IPS-NIHi11 (cell line): Measurements from ENCODE around the gene TNFAIP2.

ENCODE experiments used
- DNase-seq: peaks from one replicate; pipeline ENCODE4 v3.0.0; 2012; ENCODE audit warnings: mixed read lengths, low spot score

The TNFAIP2 gene

DNA sequence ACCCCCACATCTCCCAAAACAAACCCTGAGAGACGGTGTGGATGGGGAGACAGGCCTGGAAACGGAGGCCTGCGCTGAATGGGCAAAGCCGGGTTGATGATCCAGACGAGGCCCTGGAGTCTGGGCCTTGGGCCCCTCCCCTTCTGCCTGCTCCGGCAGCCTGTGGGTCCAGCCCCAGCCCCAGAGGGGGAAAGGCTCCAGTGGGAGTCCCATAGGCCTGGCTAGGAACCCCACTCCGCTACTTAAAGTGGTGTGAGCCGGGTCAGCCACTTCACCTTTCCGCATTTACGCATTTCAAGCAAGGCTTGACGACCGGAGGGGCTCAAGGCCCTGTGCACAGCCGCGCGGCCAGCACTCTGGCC lies 695 bp upstream of the TNFAIP2 start:
- DNase-seq, result no peak

DNA sequence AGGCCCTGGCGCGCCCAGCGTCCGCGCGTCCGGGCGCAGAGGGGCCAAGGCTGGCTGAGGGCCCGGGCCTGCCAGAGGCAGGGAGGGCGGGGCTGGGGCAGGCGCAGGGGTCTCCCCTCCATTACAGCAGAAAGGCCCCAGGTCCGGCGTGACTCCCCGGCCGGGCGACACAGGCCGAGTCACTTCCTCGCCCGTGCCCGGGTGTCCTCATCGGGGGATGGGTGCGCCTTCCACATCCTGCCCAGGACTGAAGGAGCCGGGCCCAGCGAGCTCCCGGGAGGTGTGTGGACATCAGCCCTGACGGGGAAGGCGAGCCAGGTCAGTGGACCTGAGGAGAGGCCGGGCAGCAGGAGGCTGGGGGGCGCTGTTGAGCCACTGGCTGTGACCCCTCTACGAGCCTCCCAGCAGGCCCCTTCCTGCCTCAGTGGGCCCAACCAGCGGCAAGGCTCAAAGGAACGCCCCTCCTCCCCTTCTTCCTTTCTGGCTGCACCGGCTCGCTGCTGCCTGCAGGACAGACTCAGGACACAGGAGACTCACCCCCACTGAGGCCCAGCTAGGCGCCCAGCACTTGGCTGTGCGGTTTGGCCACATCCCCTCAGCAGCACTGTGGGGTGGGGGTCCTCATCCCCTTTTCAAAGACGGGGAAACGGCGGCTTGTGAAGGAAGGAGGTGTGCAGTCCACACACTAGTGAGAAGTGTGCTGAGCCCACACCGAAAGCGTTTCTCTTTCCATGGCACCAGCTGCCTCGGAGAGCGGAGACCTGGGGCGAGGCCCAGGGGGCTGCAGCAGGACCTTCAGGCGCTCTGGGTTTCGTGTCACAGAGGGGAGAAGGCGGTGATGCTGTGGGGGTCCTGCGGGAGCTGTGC lies 606 bp downstream of the TNFAIP2 start:
- peak; percentile 69 for DNase-seq

DNA sequence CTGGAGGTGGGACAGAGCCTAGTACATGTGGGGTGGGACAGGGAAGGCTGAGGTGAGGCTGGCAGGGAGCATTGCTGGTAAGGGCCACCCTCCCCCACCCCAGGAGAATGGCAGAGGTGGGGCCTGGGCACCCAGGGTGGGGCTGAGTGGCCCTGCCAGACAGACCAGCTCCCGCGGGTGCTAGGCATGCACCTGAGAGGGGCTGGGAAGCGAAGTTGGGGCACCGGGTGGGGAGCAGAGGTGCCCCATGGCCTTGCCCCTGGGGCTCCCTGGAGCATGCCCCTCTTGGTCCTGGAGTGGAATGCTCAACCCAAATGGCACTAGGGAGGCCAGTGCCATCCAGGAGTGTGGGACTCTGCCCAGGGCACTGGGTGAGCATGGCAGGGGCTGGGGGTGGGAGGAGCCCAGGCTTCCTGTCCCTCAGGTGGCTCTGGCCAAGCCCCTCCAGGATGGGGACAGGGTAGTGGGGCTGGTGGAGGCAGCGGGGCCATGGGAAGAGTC lies 1.3 kb downstream of the TNFAIP2 start:
- DNase-seq, result no peak

DNA sequence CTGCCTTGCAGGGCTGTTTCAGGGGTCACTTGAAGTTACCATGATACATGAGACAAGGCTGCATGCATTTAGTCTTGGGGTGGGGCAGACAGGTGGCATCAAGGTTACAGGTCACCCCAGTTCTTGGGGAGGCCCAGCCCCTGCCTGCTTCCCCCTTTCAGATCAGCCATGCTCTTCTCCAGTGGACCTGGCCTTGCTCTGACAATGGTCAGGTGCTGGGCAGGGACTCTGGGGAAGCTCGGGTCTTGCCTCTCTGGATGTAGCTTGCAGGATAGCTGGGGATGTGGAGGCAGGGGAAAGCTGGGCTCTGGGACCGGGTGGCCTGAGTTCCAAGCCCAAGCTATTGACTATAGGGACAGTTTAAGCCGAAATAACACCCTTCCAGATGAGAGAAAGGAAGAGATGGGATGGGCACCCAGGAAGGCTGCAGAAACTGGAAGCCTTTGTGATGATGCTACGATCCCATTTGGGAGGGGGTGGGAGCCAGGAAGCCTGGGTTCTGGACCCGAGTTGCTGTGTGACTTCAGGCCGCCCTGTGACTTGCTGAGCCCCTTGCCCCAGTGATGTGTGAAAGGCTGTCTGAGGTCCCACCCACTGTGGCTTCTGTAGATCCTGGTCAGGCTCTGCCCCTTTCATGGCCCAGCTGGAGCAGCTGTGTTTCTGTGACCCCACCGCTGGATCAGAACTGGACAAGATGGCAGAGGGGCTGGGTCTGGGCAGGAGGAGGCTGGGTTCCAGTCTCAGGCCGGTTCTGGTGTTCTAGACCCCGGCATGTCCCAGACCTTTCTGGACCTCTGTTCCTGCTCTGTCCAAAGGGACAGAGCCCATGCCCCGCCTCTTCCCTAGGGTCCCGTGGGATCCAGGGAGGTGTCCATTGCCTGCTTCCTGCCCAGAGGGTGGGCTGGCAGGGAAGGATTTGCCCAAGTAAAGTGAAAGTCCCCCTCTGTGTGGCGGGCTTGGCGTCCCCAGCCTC lies 2.1 kb downstream of the TNFAIP2 start:
- no peak for DNase-seq

DNA sequence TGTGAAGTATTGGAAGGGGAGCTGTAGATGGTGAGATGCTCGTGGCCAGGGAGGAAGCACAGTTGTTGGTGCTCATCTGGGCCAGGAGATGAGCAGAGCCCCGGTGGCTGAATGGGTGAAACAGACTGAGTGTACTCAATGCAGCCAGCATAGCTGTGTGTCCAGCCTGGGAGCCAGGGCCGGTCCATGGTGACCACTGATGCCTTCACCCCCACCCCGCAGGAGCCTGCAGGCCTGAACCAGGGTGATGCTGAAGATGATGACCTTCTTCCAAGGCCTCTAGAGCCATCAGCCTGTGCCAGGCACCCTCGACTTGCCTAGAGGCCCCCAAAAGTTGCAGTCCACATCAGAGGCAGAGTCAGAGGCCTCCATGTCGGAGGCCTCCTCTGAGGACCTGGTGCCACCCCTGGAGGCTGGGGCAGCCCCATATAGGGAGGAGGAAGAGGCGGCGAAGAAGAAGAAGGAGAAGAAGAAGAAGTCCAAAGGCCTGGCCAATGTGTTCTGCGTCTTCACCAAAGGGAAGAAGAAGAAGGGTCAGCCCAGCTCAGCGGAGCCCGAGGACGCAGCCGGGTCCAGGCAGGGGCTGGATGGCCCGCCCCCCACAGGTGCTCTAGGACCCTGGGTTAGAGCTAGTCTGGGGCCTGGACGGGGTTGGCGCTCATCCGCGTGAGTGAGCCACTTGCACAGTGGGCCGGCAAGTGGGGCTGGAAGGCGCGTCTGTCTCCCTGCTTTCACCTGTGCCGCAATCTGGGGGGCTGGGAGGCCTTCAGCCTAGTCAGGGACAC lies 3.0 kb downstream of the TNFAIP2 start:
- DNase-seq, result no peak

DNA sequence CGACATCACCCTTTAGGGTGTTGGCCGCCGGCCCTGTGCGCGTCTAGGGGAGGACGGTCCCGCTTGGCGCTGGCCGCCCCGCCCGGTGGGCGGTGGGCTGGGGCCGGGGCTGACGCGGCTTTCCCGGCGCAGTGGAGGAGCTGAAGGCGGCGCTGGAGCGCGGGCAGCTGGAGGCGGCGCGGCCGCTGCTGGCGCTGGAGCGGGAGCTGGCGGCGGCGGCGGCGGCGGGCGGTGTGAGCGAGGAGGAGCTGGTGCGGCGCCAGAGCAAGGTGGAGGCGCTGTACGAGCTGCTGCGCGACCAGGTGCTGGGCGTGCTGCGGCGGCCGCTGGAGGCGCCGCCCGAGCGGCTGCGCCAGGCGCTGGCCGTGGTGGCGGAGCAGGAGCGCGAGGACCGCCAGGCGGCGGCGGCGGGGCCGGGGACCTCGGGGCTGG lies 3.6 kb downstream of the TNFAIP2 start:
- peak; percentile 87 for DNase-seq

DNA sequence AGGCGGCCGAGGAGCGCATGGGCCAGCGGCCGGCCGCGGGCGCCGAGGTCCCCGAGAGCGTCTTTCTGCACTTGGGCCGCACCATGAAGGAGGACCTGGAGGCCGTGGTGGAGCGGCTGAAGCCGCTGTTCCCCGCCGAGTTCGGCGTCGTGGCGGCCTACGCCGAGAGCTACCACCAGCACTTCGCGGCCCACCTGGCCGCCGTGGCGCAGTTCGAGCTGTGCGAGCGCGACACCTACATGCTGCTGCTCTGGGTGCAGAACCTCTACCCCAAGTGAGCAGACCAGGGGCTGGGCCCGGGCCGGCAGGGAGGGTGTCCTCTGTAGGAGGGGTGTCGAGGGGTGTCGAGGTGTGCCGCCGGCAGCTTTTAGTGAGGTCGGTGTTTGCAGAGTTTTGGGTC lies 4.1 kb downstream of the TNFAIP2 start:
- DNase-seq, result no peak

DNA sequence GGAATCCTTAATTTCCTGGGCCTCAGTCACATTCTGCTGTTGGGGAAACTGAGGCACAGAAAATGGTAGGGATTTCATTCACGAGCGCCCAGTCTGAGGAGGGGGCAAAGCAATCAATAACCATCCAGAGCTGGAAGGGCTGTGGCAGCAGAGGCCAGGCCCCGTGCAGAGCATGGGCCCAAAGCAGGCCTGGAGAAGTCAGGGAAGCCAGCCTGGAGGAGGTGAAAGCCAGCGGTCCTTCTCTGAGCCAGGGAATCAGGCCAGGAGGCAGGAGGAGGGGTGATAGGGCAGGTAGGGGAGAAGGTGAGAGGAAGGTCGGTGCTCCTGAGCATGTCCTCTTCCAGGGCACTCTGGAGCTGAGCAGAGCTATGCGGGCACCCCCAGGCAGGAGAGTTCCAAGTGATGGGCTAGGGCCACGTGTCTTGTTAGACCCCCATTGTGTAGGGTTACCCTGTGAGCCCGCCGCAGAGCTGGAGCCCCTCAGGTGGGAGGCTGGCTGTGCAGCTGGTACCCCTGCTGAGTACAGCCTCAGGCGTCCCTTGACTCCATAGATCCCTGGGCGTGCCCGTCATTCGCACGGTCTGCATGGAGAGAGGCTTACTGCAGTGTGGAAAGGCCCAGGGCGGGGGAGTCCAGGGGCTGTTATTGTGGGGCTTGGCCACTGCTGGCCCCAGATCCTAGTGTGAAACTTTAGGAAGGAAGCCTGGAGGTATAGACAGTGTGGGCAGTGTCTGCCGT lies 4.8 kb downstream of the TNFAIP2 start:
- DNase-seq, result no peak

DNA sequence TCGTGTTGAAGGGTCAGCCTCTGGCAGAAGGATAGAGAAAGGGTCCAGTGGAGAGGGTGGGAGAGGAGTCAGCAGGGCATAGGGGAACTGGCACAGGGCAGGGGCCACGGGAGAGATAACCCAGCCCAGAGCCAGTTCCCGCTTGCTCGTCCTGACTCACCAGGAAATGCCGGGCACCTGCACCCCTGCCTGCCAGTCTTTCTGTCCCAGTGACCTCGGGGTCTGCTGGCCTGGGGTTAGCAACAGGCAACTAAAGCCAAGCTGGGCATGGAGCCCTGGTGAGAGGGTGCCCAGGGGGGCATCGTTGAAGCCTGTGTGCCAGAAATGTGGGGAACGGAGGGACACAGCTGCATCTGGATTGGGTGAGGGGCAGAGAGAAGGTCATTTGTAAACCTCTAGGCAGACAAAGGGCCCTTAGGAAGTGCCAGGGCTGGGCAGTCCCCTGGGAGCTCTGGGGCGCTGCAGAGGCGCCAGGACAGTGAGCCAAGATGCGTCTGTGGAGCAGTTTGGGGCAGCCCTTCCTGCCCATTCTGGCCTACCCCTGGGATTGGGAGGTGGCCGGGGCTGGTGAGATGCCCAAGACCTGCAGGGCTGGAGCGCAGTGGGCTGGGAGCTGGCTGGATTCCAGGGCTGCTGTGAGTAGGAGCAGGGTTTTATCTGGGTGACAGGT lies 5.5 kb downstream of the TNFAIP2 start:
- no peak for DNase-seq

DNA sequence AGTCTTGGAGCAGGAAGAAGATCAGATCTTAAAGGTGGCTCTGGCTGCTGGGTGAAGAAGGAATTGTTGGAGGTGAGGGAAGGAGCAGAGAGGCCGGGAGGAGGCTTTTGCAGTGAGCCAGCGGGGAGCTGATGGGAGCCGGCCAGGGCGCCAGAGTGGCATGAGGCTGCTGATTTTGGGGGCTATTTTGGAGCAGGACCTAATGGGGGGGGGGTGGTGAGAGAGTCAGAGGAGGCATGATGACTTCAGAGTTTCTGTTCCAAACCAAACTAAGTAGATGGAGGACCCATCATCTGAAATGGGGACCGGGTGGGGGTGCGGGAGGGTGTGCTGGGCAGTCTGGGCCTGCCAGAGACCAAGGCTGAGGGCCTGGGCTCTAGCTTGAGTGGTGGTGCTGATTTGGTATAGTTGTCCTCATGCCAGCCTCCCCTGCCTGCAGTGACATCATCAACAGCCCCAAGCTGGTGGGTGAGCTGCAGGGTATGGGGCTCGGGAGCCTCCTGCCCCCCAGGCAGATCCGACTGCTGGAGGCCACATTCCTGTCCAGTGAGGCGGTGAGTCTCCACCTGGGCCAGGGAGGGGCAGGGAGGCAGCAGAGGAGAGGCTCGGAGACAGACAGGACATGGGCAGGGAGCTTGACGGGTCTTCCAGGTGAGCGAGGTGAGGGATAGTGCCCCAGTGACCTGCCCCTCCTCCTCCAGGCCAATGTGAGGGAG lies 6.2 kb downstream of the TNFAIP2 start:
- DNase-seq, result no peak

DNA sequence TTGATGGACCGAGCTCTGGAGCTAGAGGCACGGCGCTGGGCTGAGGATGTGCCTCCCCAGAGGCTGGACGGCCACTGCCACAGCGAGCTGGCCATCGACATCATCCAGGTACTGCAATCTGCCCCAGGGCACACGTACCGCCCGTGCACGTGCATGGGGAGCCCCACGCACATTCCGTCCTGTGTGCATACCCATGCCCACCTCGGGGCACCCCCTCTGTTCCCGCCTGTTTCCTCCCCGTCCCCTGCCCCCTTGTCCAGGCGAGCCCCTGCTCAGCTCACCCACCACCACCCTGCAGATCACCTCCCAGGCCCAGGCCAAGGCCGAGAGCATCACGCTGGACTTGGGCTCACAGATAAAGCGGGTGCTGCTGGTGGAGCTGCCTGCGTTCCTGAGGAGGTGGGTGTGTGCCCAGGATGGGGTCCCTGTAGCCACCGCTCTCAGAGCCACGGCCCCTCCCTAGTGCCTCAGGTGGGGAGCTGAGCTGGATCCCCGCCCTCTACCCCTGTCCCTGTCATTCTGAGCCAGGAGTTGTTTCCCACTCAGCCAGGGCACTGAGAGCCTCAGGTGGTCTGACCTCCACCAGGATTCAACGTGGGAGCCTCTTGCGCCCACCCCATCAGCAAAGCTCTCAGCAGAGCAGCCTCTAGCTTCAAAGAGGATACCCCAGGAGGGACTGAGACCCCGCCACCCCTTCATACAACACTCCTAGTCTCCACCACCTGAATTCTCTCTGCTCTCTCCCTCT lies 6.9 kb downstream of the TNFAIP2 start:
- no peak for DNase-seq

DNA sequence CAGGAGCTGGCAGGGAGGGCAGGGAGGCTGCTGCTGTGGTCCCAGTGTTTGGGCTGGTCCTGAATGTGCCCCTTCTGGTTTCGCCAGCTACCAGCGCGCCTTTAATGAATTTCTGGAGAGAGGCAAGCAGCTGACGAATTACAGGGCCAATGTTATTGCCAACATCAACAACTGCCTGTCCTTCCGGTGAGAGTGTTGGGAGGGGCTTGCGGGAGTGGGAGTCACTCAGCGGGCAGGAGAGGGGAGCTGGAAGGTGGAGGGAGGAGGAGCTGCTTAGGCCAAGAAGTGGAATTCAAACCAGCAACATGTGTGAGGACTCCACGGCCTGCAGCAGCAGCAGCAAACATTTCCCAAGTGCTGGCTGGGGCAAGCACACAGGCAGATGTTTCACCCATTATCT lies 7.7 kb downstream of the TNFAIP2 start:
- no peak for DNase-seq

DNA sequence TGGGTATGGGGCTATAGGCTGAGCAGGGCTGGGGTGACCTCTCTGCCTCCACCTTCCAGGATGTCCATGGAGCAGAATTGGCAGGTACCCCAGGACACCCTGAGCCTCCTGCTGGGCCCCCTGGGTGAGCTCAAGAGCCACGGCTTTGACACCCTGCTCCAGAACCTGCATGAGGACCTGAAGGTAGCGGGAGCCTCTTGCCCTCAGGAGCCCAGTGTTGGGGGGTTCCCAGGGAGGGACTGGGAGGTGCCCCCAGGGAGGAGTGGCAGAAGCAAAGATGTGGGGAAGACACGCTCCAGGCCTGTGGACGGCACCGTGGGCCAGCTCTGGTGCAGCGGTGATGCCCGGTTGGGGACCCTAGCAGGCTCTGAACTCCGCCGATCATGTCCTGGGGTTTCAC lies 8.3 kb downstream of the TNFAIP2 start:
- no peak for DNase-seq

DNA sequence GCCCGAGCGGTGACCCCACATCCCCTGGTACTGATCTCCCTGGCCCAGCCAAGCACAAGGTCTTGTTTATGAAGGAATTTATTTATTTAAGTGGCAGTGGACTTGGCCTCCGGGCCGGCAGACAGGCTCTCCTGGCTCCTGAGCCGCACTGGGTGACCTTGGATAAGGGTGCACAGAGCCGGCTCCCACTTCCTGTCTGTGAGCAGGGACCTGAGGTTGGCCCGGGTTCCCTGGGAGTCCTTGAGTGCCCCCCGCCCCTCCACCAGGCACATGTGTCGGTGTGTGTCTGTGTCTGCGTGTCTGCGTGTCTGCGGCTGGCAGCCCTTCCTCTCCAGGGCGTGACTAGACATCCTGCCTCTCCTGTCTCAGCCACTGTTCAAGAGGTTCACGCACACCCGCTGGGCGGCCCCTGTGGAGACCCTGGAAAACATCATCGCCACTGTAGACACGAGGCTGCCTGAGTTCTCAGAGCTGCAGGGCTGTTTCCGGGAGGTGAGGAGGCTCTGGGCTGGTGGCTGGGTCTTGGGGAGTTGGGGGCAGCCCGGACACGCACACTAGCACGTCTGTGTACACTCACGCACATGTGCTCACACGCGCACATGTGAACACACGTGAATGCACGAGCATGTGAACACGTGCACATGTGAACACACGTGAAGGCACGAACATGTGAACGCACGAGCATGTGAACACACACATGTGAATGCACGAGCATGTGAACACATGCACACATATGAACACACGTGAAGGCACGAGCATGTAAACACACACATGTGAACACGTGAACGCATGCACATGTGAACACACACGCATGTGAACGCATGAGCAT lies 9.3 kb downstream of the TNFAIP2 start:
- no peak for DNase-seq

DNA sequence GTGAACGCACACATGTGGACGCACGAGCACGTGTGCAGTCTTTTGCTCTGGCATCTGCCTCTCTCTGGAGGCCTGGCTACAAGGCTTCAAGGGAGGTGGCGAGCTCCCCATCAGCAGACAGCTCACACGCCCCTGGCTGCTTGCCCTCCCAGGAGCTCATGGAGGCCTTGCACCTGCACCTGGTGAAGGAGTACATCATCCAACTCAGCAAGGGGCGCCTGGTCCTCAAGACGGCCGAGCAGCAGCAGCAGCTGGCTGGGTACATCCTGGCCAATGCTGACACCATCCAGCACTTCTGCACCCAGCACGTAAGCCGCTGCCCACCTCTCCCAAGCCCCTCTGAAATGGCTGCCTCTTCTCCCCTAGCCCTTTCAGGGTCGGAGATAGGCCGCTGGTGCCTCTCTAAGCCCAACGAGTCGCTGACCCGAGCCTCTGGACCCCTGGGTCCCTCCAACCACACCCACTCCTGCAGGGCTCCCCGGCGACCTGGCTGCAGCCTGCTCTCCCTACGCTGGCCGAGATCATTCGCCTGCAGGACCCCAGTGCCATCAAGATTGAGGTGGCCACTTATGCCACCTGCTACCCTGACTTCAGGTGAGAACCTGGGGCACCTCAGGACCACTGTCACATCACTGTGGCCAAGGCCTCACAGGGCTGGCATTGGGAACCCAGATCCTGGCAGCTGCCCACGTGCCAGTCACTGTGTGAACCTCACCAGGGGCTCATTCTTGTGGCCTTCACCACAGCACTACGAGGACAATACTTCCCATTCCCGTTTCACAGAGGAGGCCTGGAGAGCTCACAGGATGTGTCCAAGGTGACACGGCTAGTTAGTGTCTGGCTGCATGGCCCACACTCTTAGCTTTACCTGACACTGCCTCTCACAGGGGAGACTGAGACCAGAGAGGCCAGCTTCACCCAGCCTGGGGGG lies 10.2 kb downstream of the TNFAIP2 start:
- no peak for DNase-seq

DNA sequence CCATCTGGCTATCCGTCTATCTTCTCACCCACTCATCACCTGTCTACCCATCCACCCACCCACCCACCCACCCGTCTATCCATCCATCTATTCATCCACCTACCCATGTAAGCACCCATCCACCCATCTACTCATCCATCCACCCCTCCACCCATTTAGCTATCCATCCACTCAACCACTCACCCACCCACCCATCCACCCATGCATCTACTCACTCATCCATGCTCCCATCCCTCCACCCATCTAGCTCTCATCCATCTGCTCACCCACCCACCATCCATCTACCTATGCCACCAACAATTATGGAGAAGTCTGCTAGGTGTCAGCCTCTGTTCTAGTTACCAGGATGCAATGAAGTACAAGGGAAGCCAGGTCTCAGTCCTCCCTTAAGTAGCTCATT lies 11.1 kb downstream of the TNFAIP2 start:
- DNase-seq, result no peak

DNA sequence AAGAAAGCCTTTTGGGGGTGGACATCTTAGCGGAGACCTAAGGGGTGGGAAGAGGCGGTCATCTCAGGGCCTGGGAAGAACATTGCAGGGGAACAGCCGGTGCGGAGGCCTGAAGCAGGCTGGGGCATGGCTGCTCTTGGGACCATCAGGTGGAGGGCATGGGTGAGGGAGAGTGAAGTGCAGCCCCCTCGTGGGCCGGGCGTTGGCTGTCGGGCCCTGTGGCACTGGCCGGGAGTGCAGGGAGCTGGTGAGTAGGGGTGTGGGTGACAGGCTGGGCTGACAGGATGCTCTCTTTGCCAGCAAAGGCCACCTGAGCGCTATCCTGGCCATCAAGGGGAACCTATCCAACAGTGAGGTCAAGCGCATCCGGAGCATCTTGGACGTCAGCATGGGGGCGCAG lies 11.7 kb downstream of the TNFAIP2 start:
- DNase-seq, result no peak
